SK-N-SH treated with all-trans-retinoic acid at 6 μM for 48 hours (cell line): ENCODE data around the gene FCRL6.

Experiments
- ATAC-seq: fragments of 200-7000 bp; cut with Tn5 transposase; 3 replicates; pipeline ENCODE4 v1.9.1; 2020; ENCODE audit warnings: mild to moderate bottlenecking, moderate library complexity
- ARNTL ChIP-seq: fragments of 450-650 bp; formaldehyde crosslinking; IDR thresholded peaks from 2 replicates; pipeline ENCODE4 v1.5.0; 2020; ENCODE audit warnings: low read depth, mild to moderate bottlenecking, moderate library complexity, borderline replicate concordance
- BACH2 ChIP-seq: fragments of 250-450 bp; sonication (Bioruptor Pico); IDR thresholded peaks from 2 replicates; pipeline ENCODE4 v1.9.0; 2021; ENCODE audit warnings: mild to moderate bottlenecking, borderline replicate concordance
- CSDC2 ChIP-seq: fragments of 250-450 bp; sonication (Bioruptor Pico); IDR thresholded peaks from 2 replicates; pipeline ENCODE4 v1.5.0; 2020; ENCODE audit warnings: mild to moderate bottlenecking, moderate library complexity
- ESRRG ChIP-seq: fragments of 250-450 bp; sonication (Bioruptor Pico); IDR thresholded peaks from 2 replicates; pipeline ENCODE4 v1.6.1; 2021; ENCODE audit warnings: mild to moderate bottlenecking
- GLIS3 ChIP-seq: fragments of 250-450 bp; sonication (Bioruptor Pico); IDR thresholded peaks from 2 replicates; pipeline ENCODE4 v1.5.0; 2020; ENCODE audit warnings: mild to moderate bottlenecking, moderate library complexity
- ISL1 ChIP-seq: fragments of 250-450 bp; sonication (Bioruptor Pico); IDR thresholded peaks from 2 replicates; pipeline ENCODE4 v2.1.2; 2022; ENCODE audit warnings: mild to moderate bottlenecking, moderate library complexity
- OSR1 ChIP-seq: fragments of 250-450 bp; sonication (Bioruptor Pico); IDR thresholded peaks from 2 replicates; pipeline ENCODE4 v1.8.0; 2022; ENCODE audit warnings: moderate library complexity, mild to moderate bottlenecking, inconsistent platforms
- PPARA ChIP-seq: fragments of 250-450 bp; sonication (Bioruptor Pico); IDR thresholded peaks from 2 replicates; pipeline ENCODE4 v1.5.0; 2020; ENCODE audit warnings: mild to moderate bottlenecking, borderline replicate concordance
- RARB ChIP-seq: fragments of 250-450 bp; sonication (Bioruptor Pico); IDR thresholded peaks from 2 replicates; pipeline ENCODE4 v1.8.0; 2021; ENCODE audit warnings: mild to moderate bottlenecking, moderate library complexity
- TCF4 ChIP-seq: fragments of 250-450 bp; sonication (Bioruptor Pico); IDR thresholded peaks from 2 replicates; pipeline ENCODE4 v1.8.0; 2021; ENCODE audit warnings: mild to moderate bottlenecking, moderate library complexity, borderline replicate concordance
- TOX ChIP-seq: fragments of 250-450 bp; sonication (Bioruptor Pico); IDR thresholded peaks from 2 replicates; pipeline ENCODE4 v1.8.0; 2021; ENCODE audit warnings: mild to moderate bottlenecking, moderate library complexity, borderline replicate concordance
- TSHZ2 ChIP-seq: fragments of 250-450 bp; sonication (Bioruptor Pico); IDR thresholded peaks from 2 replicates; pipeline ENCODE4 v1.5.0; 2020; ENCODE audit warnings: mild to moderate bottlenecking, moderate library complexity
- ZC3H10 ChIP-seq: fragments of 250-450 bp; sonication (Bioruptor Pico); IDR thresholded peaks from 2 replicates; pipeline ENCODE4 v1.5.1; 2021; ENCODE audit warnings: mild to moderate bottlenecking, moderate library complexity
- ZFP3 ChIP-seq: fragments of 250-450 bp; sonication (Bioruptor Pico); IDR thresholded peaks from 2 replicates; pipeline ENCODE4 v1.5.0; 2020; ENCODE audit warnings: mild to moderate bottlenecking, moderate library complexity
- ZNF565 ChIP-seq: fragments of 450-650 bp; formaldehyde crosslinking; conservative IDR thresholded peaks from 2 replicates; pipeline ENCODE4 v1.5.0; 2020; ENCODE audit warnings: low read depth, mild to moderate bottlenecking, moderate library complexity
- ZNF70 ChIP-seq: fragments of 450-650 bp; formaldehyde crosslinking; IDR thresholded peaks from 2 replicates; pipeline ENCODE4 v1.5.0; 2020; ENCODE audit warnings: mild to moderate bottlenecking, moderate library complexity
- TF ChIP-seq, protein P1 (sequence below): fragments of 250-450 bp; sonication (Bioruptor Pico); IDR thresholded peaks from 2 replicates; pipeline ENCODE4 v1.5.1; 2021; ENCODE audit warnings: mild to moderate bottlenecking, moderate library complexity
- TF ChIP-seq, protein P2 (sequence below): fragments of 250-450 bp; sonication (Bioruptor Pico); IDR thresholded peaks from 2 replicates; pipeline ENCODE4 v1.5.1; 2020; ENCODE audit warnings: low read depth, mild to moderate bottlenecking, moderate library complexity
- TF ChIP-seq, protein P3 (sequence below): fragments of 250-450 bp; sonication (Bioruptor Pico); IDR thresholded peaks from 2 replicates; pipeline ENCODE4 v1.8.0; 2020; ENCODE audit warnings: mild to moderate bottlenecking, moderate library complexity, borderline replicate concordance

FCRL6 gene

DNA sequence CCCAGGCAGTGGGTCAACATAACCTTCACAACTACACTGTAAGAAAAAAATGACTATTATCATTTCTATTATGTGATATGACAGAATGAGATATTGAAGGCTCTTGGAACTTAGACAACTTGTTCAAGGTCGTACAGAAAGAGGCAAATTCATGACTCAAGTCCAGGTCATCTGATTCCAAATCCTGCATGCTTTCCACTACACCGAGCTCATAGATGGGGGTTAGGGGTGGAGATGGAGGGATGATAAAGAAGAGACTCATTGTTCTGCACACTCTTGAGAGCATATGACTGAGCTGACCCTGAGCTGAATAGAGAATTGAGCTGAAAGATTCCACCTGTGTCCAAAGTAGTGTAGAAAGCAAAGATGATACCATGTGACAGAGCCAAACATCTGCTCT, 2.8 kb downstream of the FCRL6 start:
- TF ChIP-seq TCF4 (CRISPR knock-in tag), result no peak
- TF ChIP-seq, protein P1, sequence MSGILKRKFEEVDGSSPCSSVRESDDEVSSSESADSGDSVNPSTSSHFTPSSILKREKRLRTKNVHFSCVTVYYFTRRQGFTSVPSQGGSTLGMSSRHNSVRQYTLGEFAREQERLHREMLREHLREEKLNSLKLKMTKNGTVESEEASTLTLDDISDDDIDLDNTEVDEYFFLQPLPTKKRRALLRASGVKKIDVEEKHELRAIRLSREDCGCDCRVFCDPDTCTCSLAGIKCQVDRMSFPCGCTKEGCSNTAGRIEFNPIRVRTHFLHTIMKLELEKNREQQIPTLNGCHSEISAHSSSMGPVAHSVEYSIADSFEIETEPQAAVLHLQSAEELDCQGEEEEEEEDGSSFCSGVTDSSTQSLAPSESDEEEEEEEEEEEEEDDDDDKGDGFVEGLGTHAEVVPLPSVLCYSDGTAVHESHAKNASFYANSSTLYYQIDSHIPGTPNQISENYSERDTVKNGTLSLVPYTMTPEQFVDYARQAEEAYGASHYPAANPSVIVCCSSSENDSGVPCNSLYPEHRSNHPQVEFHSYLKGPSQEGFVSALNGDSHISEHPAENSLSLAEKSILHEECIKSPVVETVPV (CRISPR knock-in tag), result no peak
- no peak for TF ChIP-seq GLIS3 (CRISPR knock-in tag)
- no peak for TF ChIP-seq ZNF565 (CRISPR knock-in tag)
- no peak for TF ChIP-seq BACH2
- TF ChIP-seq, protein P2, sequence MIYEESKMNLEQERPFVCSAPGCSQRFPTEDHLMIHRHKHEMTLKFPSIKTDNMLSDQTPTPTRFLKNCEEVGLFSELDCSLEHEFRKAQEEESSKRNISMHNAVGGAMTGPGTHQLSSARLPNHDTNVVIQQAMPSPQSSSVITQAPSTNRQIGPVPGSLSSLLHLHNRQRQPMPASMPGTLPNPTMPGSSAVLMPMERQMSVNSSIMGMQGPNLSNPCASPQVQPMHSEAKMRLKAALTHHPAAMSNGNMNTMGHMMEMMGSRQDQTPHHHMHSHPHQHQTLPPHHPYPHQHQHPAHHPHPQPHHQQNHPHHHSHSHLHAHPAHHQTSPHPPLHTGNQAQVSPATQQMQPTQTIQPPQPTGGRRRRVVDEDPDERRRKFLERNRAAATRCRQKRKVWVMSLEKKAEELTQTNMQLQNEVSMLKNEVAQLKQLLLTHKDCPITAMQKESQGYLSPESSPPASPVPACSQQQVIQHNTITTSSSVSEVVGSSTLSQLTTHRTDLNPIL (CRISPR knock-in tag), result no peak
- no peak for TF ChIP-seq ZFP3 (CRISPR knock-in tag)
- TF ChIP-seq RARB, result no peak
- no peak for TF ChIP-seq TOX (CRISPR knock-in tag)
- TF ChIP-seq ZNF70 (CRISPR knock-in tag), result no peak
- no peak for TF ChIP-seq ESRRG (CRISPR knock-in tag)
- TF ChIP-seq CSDC2 (CRISPR knock-in tag), result no peak
- TF ChIP-seq OSR1 (CRISPR knock-in tag), result no peak
- TF ChIP-seq ISL1 (CRISPR knock-in tag), result no peak
- TF ChIP-seq ZC3H10 (CRISPR knock-in tag), result no peak
- TF ChIP-seq ARNTL (CRISPR knock-in tag), result no peak
- no peak; the same call in 2 of the 3 replicates for ATAC-seq

GRCh38 chr1:159815926-159816325, 13.8 kb downstream of the FCRL6 start:
- ATAC-seq, result no peak
- TF ChIP-seq, protein P3, sequence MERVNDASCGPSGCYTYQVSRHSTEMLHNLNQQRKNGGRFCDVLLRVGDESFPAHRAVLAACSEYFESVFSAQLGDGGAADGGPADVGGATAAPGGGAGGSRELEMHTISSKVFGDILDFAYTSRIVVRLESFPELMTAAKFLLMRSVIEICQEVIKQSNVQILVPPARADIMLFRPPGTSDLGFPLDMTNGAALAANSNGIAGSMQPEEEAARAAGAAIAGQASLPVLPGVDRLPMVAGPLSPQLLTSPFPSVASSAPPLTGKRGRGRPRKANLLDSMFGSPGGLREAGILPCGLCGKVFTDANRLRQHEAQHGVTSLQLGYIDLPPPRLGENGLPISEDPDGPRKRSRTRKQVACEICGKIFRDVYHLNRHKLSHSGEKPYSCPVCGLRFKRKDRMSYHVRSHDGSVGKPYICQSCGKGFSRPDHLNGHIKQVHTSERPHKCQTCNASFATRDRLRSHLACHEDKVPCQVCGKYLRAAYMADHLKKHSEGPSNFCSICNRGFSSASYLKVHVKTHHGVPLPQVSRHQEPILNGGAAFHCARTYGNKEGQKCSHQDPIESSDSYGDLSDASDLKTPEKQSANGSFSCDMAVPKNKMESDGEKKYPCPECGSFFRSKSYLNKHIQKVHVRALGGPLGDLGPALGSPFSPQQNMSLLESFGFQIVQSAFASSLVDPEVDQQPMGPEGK (CRISPR knock-in tag), result no peak
- no peak for TF ChIP-seq OSR1 (CRISPR knock-in tag)
- TF ChIP-seq GLIS3 (CRISPR knock-in tag), result no peak
- TF ChIP-seq RARB, result no peak
- TF ChIP-seq, protein P2 (CRISPR knock-in tag), result no peak
- no peak for TF ChIP-seq BACH2
- TF ChIP-seq ZNF565 (CRISPR knock-in tag), result no peak
- no peak for TF ChIP-seq ESRRG (CRISPR knock-in tag)
- TF ChIP-seq TOX (CRISPR knock-in tag), result no peak
- no peak for TF ChIP-seq PPARA (CRISPR knock-in tag)

DNA sequence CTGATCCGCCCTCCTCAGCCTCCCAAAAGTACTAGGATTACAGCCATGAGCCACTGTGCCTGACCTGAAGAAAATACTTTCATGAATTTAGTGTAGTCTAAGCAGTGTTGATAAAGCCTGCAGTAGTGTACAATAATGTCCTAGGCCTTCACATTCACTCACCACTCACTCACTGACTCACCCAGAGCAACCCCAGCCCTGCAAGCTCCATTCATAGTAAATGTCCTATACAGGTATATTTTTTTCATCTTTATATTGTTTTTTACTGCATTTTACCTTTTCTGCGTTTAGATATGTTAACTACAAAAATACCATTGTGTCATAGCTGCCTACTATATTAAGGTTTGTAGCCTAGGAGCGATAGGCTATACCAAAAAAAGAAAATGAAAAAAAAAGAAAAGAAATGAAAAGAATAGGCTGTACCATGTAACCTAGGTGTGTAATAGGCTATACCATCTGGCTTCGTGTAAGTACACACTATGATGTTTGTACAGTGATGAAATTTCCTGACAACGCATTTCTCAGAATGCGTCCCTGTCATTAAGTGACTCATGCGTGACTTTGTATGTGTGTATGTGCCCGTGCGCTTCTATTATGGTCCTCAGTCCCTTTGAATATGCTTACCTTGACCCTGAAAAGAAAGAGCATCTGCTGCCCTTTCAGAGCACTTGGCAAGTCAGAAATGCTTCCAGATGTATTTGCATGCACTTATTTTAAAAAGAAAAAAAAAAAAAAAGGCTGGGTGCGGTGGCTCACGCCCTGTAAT, 15.3 kb downstream of the FCRL6 start:
- no peak for TF ChIP-seq ZNF70 (CRISPR knock-in tag)
- no peak for TF ChIP-seq ZC3H10 (CRISPR knock-in tag)
- no peak for TF ChIP-seq PPARA (CRISPR knock-in tag)
- TF ChIP-seq TSHZ2 (CRISPR knock-in tag), result no peak
- ATAC-seq, result no peak
